NCI-H2171 treated with DMSO at 0.1 percent for 48 hours (cell line): ENCODE results near the gene TMEM200B.
"Not testable (repeated sequence)": the region's sequence is repeated elsewhere in the genome, so short reads cannot be mapped to it uniquely, and the experiment has no call there.

ENCODE experiments used
- DNase-seq: peaks from one replicate; lab custom pipeline; 2025; lab: John Stamatoyannopoulos, UW

TMEM200B gene

GRCh38 chr1:29123887-29124365 lies at the start of gene TMEM200B:
Gene TMEM200B, minus strand, starts transcription at chr1:29123903. Its CDS starts 2,075 bp downstream, at chr1:29121828.
- DNase-seq: no peak

- no peak for DNase-seq
These were observed 48.8 kb upstream of the TMEM200B start for GRCh38 chr1:29172415-29172939.

- no peak for DNase-seq
These were observed 47.8 kb upstream of the TMEM200B start for GRCh38 chr1:29171521-29171920.

GRCh38 chr1:29171089-29171488 lies 47.4 kb upstream of the TMEM200B start:
- peak; percentile 95 for DNase-seq

- DNase-seq: no peak
These were observed 46.3 kb upstream of the TMEM200B start for GRCh38 chr1:29169976-29170375.

- no peak for DNase-seq
These were observed 44.2 kb upstream of the TMEM200B start for GRCh38 chr1:29167904-29168303.

- no peak for DNase-seq
These were observed 42.7 kb upstream of the TMEM200B start for GRCh38 chr1:29166291-29166878.

- DNase-seq: no peak
These were observed 40.9 kb upstream of the TMEM200B start for GRCh38 chr1:29164588-29164987.

GRCh38 chr1:29162476-29163138 lies 38.9 kb upstream of the TMEM200B start:
- no peak for DNase-seq

GRCh38 chr1:29162025-29162424 lies 38.3 kb upstream of the TMEM200B start:
- DNase-seq: no peak

- no peak for DNase-seq
These were observed 36.1 kb upstream of the TMEM200B start for GRCh38 chr1:29159773-29160172.

- DNase-seq: no peak
These were observed 33.5 kb upstream of the TMEM200B start for GRCh38 chr1:29157269-29157601.

- no peak for DNase-seq
These were observed 33.0 kb upstream of the TMEM200B start for GRCh38 chr1:29156543-29157268.

- no peak for DNase-seq
These were observed 28.5 kb upstream of the TMEM200B start for GRCh38 chr1:29152046-29152805.

- DNase-seq: not testable (repeated sequence)
These were observed 26.6 kb upstream of the TMEM200B start for GRCh38 chr1:29150346-29150745.

- DNase-seq: no peak
These were observed 25.2 kb upstream of the TMEM200B start for GRCh38 chr1:29148656-29149491.

GRCh38 chr1:29145739-29146437 lies 22.2 kb upstream of the TMEM200B start:
- DNase-seq: no peak

- no peak for DNase-seq
These were observed 20.5 kb upstream of the TMEM200B start for GRCh38 chr1:29144178-29144577.

- no peak for DNase-seq
These were observed 19.0 kb upstream of the TMEM200B start for GRCh38 chr1:29142714-29143113.

- DNase-seq: peak; percentile 31
These were observed 12.8 kb upstream of the TMEM200B start for GRCh38 chr1:29136391-29136915.

GRCh38 chr1:29134695-29135028 lies 11.0 kb upstream of the TMEM200B start:
- no peak for DNase-seq
